ENCODE data around the gene PRKN. TPM values are rescaled to one million over a fixed set of nuclear protein-coding genes. Genes with fewer than 3 reads are reported as not detected.

The PRKN gene
- total and polyA plus RNA-seq, 5 experiments from 2014 or later, result 2.2 to 5.6 (median 3.5) TPM

DNA sequence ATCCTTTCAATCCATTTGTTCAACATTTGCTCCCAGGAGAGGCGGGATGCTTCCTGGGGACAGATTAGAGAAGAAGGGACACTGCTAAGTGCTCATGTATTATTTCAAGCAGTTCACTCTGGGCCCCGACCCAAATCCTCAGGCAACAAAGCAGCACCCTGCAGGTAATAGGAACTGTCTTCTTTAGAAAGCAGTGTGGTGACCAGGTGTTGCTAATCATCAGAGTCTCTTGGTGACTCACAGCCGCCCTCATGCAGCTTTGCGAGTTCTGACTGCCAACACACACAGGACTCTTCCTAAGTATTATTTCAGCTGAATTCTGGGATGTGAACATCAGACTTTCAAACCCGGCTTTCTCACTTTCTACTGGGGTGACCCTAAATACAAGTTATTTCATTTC lies 356.4 kb downstream of the PRKN start:
- no peak for DNase-seq
- Mint-ChIP-seq H3K27ac (no peak overlapping the region), H3K36me3 (peaks cover 6 to 8% (median 6%) of the 10 kb centered on the region in 3 donors), H3K4me1 (no peaks in the 10 kb centered on the region), H3K4me3 (no peak overlapping the region), H3K9me3 (peaks cover 0 to 9% (median 4%) of the 10 kb centered on the region in 9 donors), H3K27me3 (no peaks in the 10 kb centered on the region)
- no peak for ATAC-seq
- POLR2A ChIA-PET, result no interaction called here

DNA sequence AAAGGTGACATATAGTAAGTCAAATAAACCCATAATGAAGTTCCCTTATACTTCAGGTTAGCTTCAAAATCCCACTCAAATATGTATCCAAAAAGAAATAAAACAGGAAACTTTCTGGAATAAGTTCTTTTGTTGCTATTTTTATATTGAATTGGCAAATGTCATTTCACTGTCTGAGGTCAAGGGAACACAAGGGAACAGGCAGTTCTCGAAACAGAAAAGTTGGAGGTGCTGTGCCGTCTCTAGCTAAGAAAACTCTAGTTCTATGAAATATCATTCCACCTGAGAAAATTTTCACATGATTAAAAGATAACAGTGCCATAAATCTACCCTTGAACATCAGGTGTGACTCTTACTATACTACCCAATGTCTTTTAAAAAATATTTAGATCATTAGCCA lies 358.5 kb downstream of the PRKN start:
- Mint-ChIP-seq H3K4me3 (no peak overlapping the region), H3K36me3 (peaks cover 6 to 8% (median 6%) of the 10 kb centered on the region in 3 donors)

DNA sequence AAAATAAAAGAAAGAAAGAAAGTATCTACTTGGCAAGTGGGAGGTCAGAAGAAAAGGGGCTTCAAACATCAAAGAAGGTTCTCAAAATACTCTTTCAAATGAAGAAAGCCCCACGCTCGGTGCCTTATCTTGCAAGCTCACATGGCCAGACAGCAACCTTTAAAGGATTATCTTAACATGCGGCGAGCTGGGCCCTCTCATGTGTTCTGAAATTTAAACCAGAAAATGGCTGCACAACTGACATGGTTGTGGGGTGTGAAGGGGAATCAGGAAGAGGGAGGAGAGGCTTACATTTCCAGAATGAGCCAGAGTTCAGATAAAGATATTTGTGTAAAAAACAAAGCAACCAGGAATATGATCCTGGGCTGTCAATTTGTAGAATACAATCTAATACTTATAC lies 363.1 kb downstream of the PRKN start:
- Mint-ChIP-seq H3K27ac (no peak overlapping the region), H3K9me3 (peaks cover 0 to 9% (median 1%) of the 10 kb centered on the region in 9 donors), H3K4me3 (no peak overlapping the region), H3K27me3 (no peaks in the 10 kb centered on the region), H3K4me1 (no peaks in the 10 kb centered on the region), H3K36me3 (peaks cover 3 to 6% (median 5%) of the 10 kb centered on the region in 3 donors)
- DNase-seq (no peak), ATAC-seq (no peak)
- POLR2A ChIA-PET, result no interaction called here

More for the DNA sequence above, 358.5 kb downstream of the PRKN start:
- H3K27me3 Mint-ChIP-seq, result no peaks in the 10 kb centered on the region
- ATAC-seq (no peak), DNase-seq (no peak)
- H3K27ac Mint-ChIP-seq, result no peak overlapping the region
- H3K9me3 Mint-ChIP-seq, result peaks cover 0 to 9% (median 4%) of the 10 kb centered on the region in 9 donors
- POLR2A ChIA-PET, result no interaction called here
- H3K4me1 Mint-ChIP-seq, result no peaks in the 10 kb centered on the region

DNA sequence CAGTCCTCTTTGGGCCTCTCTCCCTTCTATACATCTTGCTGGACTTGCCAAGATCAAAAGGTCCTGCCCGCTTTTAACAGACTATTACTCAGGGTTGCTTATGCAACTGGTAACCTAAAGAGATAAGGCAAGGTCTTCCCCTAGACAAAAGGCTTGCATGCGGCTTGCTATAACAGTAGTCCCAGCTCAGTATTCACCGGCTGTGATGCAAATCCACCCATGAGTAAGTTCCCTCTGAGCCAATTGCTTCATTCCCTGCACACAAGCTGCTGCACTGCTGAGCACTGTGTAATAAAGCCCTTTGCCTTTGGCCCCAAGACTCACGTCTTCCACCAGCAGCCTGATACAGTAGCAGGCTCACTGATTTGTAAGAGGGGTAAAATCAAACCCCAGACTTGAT lies 363.8 kb downstream of the PRKN start:
- Mint-ChIP-seq H3K9me3 (peaks cover 0 to 9% (median 1%) of the 10 kb centered on the region in 9 donors), H3K27me3 (no peaks in the 10 kb centered on the region), H3K27ac (no peak overlapping the region), H3K36me3 (peaks cover 3 to 6% (median 4%) of the 10 kb centered on the region in 3 donors), H3K4me1 (no peaks in the 10 kb centered on the region), H3K4me3 (no peak overlapping the region)
- ATAC-seq, result no peak
- POLR2A ChIA-PET, result no interaction called here
- no peak for DNase-seq

DNA sequence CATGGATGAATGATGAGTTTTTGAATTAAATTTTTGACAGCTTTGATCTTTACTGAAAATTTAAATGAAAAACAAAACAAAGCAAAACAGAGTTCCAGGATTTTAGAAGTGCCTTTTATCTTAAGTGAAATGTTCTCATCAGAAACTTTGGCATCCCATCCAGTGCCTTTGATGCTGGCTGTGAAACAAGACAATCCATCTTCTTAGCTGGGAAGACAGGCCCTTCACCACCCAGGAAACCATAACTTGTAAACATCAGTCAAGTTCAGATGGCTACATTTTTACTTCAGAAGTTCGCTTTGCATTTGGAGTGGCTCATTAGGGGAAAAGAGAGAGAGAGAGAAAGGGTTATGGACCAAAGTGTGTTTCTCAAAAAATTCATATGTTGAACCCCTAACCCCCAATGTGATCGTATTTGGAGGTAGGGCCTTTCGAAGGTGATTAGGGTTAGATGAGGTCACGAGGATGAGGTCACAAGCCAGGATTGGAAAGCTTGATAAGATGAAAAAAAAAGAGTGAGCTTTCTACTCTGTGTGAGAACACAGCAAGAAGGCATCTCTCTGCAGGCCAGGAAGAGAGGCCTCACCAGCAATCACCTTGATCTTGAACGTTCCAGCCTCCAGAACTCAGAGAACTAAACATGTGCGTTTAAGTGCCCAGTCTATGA lies 366.5 kb downstream of the PRKN start:
- Mint-ChIP-seq H3K36me3 (peaks cover 0 to 10% (median 0%) of the 10 kb centered on the region in 3 donors), H3K27ac (no peak overlapping the region), H3K27me3 (no peaks in the 10 kb centered on the region), H3K4me1 (no peaks in the 10 kb centered on the region), H3K9me3 (peaks cover 0 to 3% (median 0%) of the 10 kb centered on the region in 9 donors), H3K4me3 (no peak overlapping the region)
- POLR2A ChIA-PET, result no interaction called here
- ATAC-seq, result no peak
- no peak for DNase-seq

DNA sequence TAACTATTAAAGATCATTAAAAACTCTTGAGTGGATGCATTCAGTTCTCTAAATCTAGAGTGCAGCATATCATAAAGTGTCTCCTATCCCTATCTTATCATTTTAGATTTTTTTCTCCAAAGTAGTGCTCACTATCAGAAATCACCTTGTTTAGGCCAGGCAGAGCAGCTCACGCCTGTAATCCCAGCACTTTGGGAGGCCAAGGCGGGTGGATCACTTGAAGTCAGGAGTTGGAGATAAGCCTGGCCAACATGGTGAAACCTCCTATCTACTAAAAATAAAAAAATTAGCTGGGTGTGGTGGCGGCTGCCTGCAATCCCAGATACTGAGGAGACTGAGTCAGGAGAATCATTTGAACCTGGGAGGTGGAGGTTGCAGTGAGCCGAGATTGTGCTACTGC lies 368.9 kb downstream of the PRKN start:
- H3K4me3 Mint-ChIP-seq, result no peak overlapping the region
- H3K27me3 Mint-ChIP-seq, result no peaks in the 10 kb centered on the region
- H3K36me3 Mint-ChIP-seq, result peaks cover 0 to 10% (median 0%) of the 10 kb centered on the region in 3 donors
- no peak overlapping the region for H3K27ac Mint-ChIP-seq
- H3K9me3 Mint-ChIP-seq, result peaks cover 0 to 3% (median 0%) of the 10 kb centered on the region in 9 donors
- ATAC-seq, result no peak
- DNase-seq, result no peak
- H3K4me1 Mint-ChIP-seq, result no peaks in the 10 kb centered on the region
- POLR2A ChIA-PET, result no interaction called here

- Mint-ChIP-seq H3K9me3 (peaks cover 0 to 19% (median 7%) of the 10 kb centered on the region in 9 donors), H3K36me3 (peaks cover 0 to 7% (median 5%) of the 10 kb centered on the region in 3 donors), H3K27me3 (no peaks in the 10 kb centered on the region), H3K27ac (no peak overlapping the region), H3K4me3 (no peak overlapping the region), H3K4me1 (no peaks in the 10 kb centered on the region)
- no peak for DNase-seq
- ATAC-seq, result no peak
- POLR2A ChIA-PET, result no interaction called here
Measured at GRCh38 chr6:162345051-162345511, 382.5 kb downstream of the PRKN start.

GRCh38 chr6:162344646-162345010 lies 382.9 kb downstream of the PRKN start:
- H3K4me3 Mint-ChIP-seq, result no peak overlapping the region
- POLR2A ChIA-PET, result no interaction called here
- peaks cover 0 to 7% (median 5%) of the 10 kb centered on the region in 3 donors for H3K36me3 Mint-ChIP-seq

DNA sequence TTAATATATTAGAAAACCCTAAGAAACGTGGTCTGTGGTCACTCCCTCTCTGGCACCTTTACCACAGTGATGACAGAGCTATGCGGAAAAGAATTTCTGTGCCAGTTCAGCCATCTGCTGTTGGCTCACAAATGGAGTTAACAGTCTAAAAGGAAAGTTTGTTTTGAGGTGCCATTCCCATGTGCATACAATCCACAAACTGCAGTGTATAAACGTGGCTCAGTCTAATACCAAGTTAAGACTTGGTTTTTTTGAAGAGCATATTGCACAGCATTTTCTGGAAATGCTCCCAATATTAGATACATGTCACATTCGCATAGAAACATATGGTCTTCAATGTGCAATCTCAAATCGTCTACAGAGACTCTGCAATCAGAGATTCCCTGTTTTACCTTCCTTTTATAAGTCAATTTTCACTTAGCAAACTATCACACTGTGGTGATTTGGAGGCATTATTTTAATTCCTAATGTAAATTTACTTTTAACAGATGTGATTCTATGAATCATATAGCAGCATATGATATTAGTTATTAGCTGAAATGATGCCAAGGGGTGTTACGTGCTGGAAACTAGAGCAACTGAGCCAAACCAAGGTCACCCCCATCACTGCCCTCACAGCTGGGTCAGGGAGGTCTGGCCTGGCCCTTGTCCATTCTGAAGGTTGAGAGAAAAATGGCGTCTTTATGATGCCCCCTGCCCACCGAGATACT lies 383.5 kb downstream of the PRKN start:
- Mint-ChIP-seq H3K4me3 (no peak overlapping the region), H3K9me3 (peaks cover 0 to 19% (median 7%) of the 10 kb centered on the region in 9 donors), H3K27me3 (no peaks in the 10 kb centered on the region), H3K36me3 (peaks cover 0 to 7% (median 5%) of the 10 kb centered on the region in 3 donors), H3K27ac (no peak overlapping the region), H3K4me1 (no peaks in the 10 kb centered on the region)
- POLR2A ChIA-PET, result no interaction called here
- no peak for ATAC-seq
- DNase-seq, result no peak

More at GRCh38 chr6:162344646-162345010, 382.9 kb downstream of the PRKN start:
- DNase-seq (no peak), ATAC-seq (no peak)
- no peaks in the 10 kb centered on the region for H3K4me1 Mint-ChIP-seq
- H3K27me3 Mint-ChIP-seq, result no peaks in the 10 kb centered on the region
- H3K27ac Mint-ChIP-seq, result no peak overlapping the region
- H3K9me3 Mint-ChIP-seq, result peaks cover 0 to 19% (median 7%) of the 10 kb centered on the region in 9 donors

- Mint-ChIP-seq H3K4me3 (no peak overlapping the region), H3K36me3 (peaks cover 0 to 7% (median 5%) of the 10 kb centered on the region in 3 donors), H3K4me1 (no peaks in the 10 kb centered on the region), H3K9me3 (peaks cover 0 to 19% (median 7%) of the 10 kb centered on the region in 9 donors), H3K27ac (no peak overlapping the region), H3K27me3 (no peaks in the 10 kb centered on the region)
- ATAC-seq (no peak), DNase-seq (no peak)
- POLR2A ChIA-PET, result no interaction called here
Measured at GRCh38 chr6:162343198-162343935, 384.2 kb downstream of the PRKN start.

DNA sequence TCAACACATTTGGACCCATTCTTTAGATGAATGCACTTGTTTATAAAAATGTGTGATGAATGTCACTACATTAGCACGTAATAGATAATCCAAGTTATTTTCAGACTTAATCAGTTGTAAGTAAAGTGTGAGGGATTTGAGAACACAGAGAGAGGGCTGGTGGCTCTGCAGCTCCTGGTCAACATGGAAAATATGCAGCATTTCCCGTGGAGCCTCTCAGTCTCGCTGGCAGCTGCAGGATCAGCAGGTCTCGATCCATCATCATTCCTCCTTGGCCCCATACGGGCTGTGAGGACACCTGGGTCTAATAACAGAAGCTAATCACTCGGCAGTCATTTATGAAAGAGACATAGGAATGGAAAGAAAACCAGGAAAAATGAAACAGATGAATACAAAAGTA lies 390.2 kb downstream of the PRKN start:
- no peak for ATAC-seq
- peaks cover 5 to 21% (median 5%) of the 10 kb centered on the region in 3 donors for H3K36me3 Mint-ChIP-seq
- H3K27me3 Mint-ChIP-seq, result no peaks in the 10 kb centered on the region
- POLR2A ChIA-PET, result no interaction called here
- H3K4me1 Mint-ChIP-seq, result no peaks in the 10 kb centered on the region
- DNase-seq, result no peak
- no peak overlapping the region for H3K27ac Mint-ChIP-seq
- H3K4me3 Mint-ChIP-seq, result no peak overlapping the region
- peaks cover 0 to 44% (median 14%) of the 10 kb centered on the region in 9 donors for H3K9me3 Mint-ChIP-seq

DNA sequence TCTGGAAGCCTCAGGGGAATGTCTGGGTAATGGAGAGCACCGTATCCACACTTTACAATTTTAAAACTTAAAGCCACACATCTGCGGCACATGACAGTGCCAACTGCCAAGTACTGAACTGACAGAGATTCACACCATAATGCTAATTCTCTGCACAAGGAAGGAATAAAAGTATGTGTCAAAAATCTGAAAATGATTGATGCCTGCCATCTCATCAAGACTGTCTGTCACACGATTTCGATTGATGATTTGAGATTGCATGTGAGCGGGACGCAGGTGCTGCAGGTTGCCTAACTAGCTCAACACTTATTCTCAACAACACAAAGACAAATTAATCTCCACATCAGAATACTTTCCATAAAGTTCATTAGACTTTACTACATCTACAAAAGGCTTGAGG lies 391.2 kb downstream of the PRKN start:
- Mint-ChIP-seq H3K27me3 (no peaks in the 10 kb centered on the region), H3K4me1 (no peaks in the 10 kb centered on the region), H3K4me3 (no peak overlapping the region), H3K27ac (no peak overlapping the region), H3K36me3 (peaks cover 3 to 20% (median 5%) of the 10 kb centered on the region in 3 donors), H3K9me3 (peaks cover 0 to 44% (median 9%) of the 10 kb centered on the region in 9 donors)
- ATAC-seq (no peak), DNase-seq (no peak)
- POLR2A ChIA-PET, result no interaction called here

GRCh38 chr6:162332365-162332764 lies 395.2 kb downstream of the PRKN start:
- ATAC-seq, result no peak
- no peak for DNase-seq
- H3K27ac Mint-ChIP-seq, result no peak overlapping the region
- no peaks in the 10 kb centered on the region for H3K27me3 Mint-ChIP-seq
- no peak overlapping the region for H3K4me3 Mint-ChIP-seq
- H3K9me3 Mint-ChIP-seq, result peaks cover 0 to 55% (median 18%) of the 10 kb centered on the region in 9 donors
- POLR2A ChIA-PET, result no interaction called here
- no peaks in the 10 kb centered on the region for H3K4me1 Mint-ChIP-seq
- H3K36me3 Mint-ChIP-seq, result peaks cover 2 to 21% (median 10%) of the 10 kb centered on the region in 3 donors

Data from naive thymus-derived CD8-positive, alpha-beta T cell (primary cell).